ENCODE measurements around the gene KIF15. TPM values are rescaled to one million over a fixed set of nuclear protein-coding genes. Genes with fewer than 3 reads are reported as not detected.

The KIF15 gene
- total RNA-seq, 2 donors from 2014 or later: 0.42 to 2.4 TPM

DNA sequence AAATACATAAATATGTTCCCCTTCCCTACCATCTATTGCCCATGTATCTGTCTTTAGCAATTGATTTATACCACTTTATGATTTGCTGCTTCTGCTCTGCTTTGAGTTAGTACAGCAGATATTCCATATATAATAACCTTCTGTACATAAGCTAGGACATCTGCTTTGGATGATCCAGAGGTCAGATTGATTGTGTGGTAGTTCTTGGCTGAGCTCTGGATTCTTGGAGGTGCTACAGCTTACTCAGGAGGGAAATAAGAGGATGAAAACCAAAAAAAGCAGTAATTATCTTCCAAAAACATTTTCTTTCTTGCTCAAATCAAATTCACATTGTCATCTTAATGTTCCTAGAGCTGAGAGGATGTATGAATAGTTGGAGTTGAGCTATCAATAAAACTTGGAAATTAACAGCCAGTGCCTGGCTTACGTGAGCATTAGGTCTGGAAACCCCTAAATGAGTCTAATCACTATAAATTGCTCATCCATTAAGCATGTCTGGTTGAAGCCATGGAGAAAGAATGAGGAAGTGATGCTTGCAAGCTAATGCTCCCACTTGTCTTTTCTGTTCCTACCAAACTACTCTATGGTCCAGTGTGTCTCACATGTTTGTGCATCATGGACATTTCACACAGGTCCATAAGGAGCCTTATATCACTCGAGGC is 63.8 kb downstream of the KIF15 start:
- H3K9me3 ChIP-seq: no peaks in the 10 kb centered on the region
- H3K36me3 ChIP-seq: no peaks in the 10 kb centered on the region
- H3K4me1 ChIP-seq (ENCODE audit: control insufficient read depth in 1 of 2, low read depth in 2 of 2): no peaks in the 10 kb centered on the region
- no peaks in the 10 kb centered on the region for H3K27me3 ChIP-seq (replicated peaks; ENCODE audit: insufficient read depth)
- H3K4me3 ChIP-seq: no peak overlapping the region
- no peak for DNase-seq (ENCODE audit: low spot score)
- no peak for ATAC-seq (ENCODE audit: insufficient number of reproducible peaks, low FRiP score, low read depth)
- no peak overlapping the region for H3K27ac ChIP-seq
- TF ChIP-seq CTCF (IDR thresholded peaks at IDR 0.05): no peak

- TF ChIP-seq CTCF (IDR thresholded peaks at IDR 0.05): no peak
- no peaks in the 10 kb centered on the region for H3K36me3 ChIP-seq
- no peaks in the 10 kb centered on the region for H3K9me3 ChIP-seq
- H3K27ac ChIP-seq: no peak overlapping the region
- H3K4me1 ChIP-seq (ENCODE audit: control insufficient read depth in 1 of 2, low read depth in 2 of 2): no peaks in the 10 kb centered on the region
- H3K27me3 ChIP-seq (replicated peaks; ENCODE audit: insufficient read depth): no peaks in the 10 kb centered on the region
- DNase-seq (ENCODE audit: low spot score) (no peak), ATAC-seq (ENCODE audit: insufficient number of reproducible peaks, low FRiP score, low read depth) (no peak)
- H3K4me3 ChIP-seq: no peak overlapping the region
These were observed 65.6 kb downstream of the KIF15 start for GRCh38 chr3:44827196-44827595.

- Histone ChIP-seq H3K4me1 (ENCODE audit: control insufficient read depth in 1 of 2, low read depth in 2 of 2) (no peaks in the 10 kb centered on the region), H3K27ac (no peak overlapping the region), H3K36me3 (no peaks in the 10 kb centered on the region), H3K9me3 (no peaks in the 10 kb centered on the region), H3K27me3 (replicated peaks; ENCODE audit: insufficient read depth) (no peaks in the 10 kb centered on the region), H3K4me3 (no peak overlapping the region)
- TF ChIP-seq CTCF (IDR thresholded peaks at IDR 0.05): no peak
- DNase-seq (ENCODE audit: low spot score) (no peak), ATAC-seq (ENCODE audit: insufficient number of reproducible peaks, low FRiP score, low read depth) (no peak)
These were observed 69.6 kb downstream of the KIF15 start for GRCh38 chr3:44831232-44831631.

DNA sequence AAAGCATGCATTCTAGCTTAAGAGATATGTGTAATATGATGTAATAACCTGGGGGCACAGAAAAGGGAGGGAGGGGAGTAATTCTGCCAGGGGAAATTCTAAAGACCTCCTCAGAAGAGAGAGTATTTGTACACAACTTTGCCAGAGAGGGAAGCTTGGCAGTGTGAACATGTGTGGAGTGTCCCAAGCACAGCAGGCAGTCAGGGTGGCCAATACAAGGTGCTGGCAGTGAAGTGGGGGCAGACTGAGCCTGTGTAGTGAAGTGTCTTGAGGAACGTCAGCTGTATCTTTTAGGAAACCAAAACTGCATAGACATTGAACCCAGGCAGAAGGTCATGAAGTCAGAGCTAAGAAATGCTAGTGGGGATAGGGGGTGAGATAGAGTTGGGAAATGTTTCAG is 70.4 kb downstream of the KIF15 start:
- TF ChIP-seq CTCF (IDR thresholded peaks at IDR 0.05): no peak
- Histone ChIP-seq H3K9me3 (no peaks in the 10 kb centered on the region), H3K27ac (no peak overlapping the region), H3K4me3 (no peak overlapping the region), H3K36me3 (no peaks in the 10 kb centered on the region), H3K4me1 (ENCODE audit: control insufficient read depth in 1 of 2, low read depth in 2 of 2) (no peaks in the 10 kb centered on the region), H3K27me3 (replicated peaks; ENCODE audit: insufficient read depth) (no peaks in the 10 kb centered on the region)
- no peak for ATAC-seq (ENCODE audit: insufficient number of reproducible peaks, low FRiP score, low read depth)
- DNase-seq (ENCODE audit: low spot score): no peak

GRCh38 chr3:44832965-44833364 is 71.4 kb downstream of the KIF15 start:
- Histone ChIP-seq H3K9me3 (no peaks in the 10 kb centered on the region), H3K4me3 (no peak overlapping the region), H3K27me3 (replicated peaks; ENCODE audit: insufficient read depth) (no peaks in the 10 kb centered on the region), H3K4me1 (ENCODE audit: control insufficient read depth in 1 of 2, low read depth in 2 of 2) (no peaks in the 10 kb centered on the region), H3K36me3 (no peaks in the 10 kb centered on the region), H3K27ac (no peak overlapping the region)
- no peak for TF ChIP-seq CTCF (IDR thresholded peaks at IDR 0.05)
- ATAC-seq (ENCODE audit: insufficient number of reproducible peaks, low FRiP score, low read depth) (no peak), DNase-seq (ENCODE audit: low spot score) (no peak)
